GM18870 (cell line): ENCODE data around the gene ANKRD36C.
"Not testable (repeated sequence)": the region's sequence is repeated elsewhere in the genome, so short reads cannot be mapped to it uniquely, and the experiment has no call there.

Source experiments
- ATAC-seq: cut with Tn5 transposase; IDR thresholded peaks from one replicate; pipeline ENCODE4 v1.9.1; 2021; ENCODE audit warnings: moderate library complexity; ENCODE audit not compliant: unreplicated experiment

The ANKRD36C gene

GRCh38 chr2:95799892-95800291, 191.7 kb downstream of the ANKRD36C start:
- no peak for ATAC-seq

DNA sequence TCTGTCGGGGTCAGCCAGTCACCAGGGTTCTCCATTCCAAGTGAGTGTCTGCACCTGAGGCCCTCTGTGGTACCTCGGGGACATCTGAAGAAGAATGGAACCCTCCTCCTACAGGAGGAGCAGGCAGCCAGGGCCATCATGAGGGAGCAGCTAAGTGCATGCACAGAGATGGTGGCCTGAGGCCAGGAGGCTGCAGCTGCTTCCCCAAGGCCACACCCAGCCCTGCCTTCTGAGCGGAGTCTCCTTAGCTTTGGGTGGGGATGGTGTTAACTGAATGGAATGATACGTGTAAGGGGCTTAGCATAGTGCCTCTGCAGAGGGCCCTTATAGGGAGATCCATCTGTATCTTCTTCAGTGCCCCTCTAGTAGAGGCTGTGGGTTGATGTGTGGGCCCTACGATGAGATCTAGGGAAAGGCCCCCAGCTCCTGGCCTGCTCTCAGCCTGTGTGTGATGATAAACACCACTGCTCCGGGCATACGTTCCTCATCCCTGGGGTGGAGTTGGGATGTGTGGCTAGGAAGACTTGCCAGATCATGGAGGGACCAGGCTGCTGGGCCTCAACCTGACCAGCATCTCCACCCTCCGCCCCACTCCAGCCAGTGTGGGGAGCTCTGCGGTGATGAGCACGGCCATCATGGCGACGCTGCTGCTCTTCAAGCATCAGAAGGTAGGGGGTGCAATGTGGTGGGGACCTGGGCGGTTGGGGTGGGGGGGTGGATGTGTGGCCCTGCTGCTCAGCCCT, 192.3 kb downstream of the ANKRD36C start:
- ATAC-seq, result not testable (repeated sequence)

DNA sequence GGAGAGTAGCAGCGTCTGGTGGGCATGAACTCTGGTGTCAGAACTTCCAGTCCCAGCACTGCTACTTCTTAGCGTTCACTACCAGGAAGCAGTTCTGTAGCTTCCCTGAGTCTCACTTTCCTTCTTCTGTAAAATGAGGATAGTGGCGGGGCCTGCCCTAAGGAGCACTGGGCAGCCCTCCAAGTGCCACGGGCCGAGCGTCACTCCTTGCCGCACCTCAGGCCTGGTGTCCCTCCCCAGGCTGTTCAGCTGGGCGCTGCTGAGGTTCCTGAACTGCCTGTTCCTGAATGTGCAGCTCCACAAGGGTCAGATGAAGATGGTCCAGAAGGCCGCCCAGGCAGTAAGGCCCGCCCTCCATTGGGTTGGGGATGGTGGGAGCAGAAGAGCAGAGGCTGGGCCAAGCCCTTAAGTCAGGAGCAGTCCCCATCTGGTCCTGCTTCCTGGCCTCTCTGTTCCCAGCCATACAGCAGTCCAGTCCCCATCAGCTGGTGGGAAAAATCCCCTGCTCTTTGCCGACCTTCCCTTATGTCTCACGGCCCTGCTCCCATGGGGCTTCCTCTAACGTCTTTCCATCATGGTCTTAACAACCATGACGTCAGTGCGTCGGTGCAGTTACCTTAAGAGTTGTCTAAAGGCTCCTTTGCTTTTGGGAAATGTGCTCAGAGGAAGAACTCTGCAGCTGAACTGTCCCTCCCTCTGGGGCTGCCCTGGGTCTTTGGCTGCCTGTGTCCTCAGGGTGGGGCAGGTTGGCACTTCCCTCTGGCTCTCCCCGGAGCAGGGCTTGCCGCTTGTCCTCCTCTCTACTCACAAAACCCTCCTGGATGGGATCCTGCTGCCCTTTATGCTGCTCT, 195.2 kb downstream of the ANKRD36C start:
- not testable (repeated sequence) for ATAC-seq

- not testable (repeated sequence) for ATAC-seq
Observed at GRCh38 chr2:95793970-95794369, 197.7 kb downstream of the ANKRD36C start.

GRCh38 chr2:95790180-95790579, 201.4 kb downstream of the ANKRD36C start:
- ATAC-seq, result not testable (repeated sequence)

DNA sequence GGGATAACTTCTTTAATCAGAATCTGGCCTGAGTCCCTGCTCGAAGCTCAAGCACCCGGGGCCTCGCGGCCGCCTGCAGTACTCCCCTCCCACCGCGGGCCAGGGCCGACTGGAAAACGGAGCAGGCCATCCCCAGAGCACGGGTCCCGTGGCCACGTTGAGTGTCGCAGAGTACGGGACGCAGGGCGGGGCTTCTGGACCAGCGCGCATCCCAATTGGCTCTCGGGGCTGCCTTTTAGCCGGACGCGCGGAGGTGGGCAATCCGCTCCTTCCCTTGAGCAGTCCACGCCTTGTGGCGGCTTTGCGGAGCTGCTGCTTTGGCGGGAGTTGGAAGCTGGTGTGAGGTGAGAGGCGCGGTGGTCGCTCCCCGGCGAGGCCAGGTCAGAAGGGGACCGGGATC, 202.2 kb downstream of the ANKRD36C start:
- not testable (repeated sequence) for ATAC-seq

- ATAC-seq, result not testable (repeated sequence)
Observed at GRCh38 chr2:95788642-95789041, 203.0 kb downstream of the ANKRD36C start.
